K562 (cell line): ENCODE data around the gene TRAPPC4. TPM values are rescaled to one million over a fixed set of nuclear protein-coding genes. Genes with fewer than 3 reads are reported as not detected.
A peak's percentile ranks its signal among the peaks of the same experiment; 100 is the strongest.

Source experiments
- ATAC-seq: fragments of 200-7000 bp; cut with Tn5 transposase; 3 replicates; pipeline ENCODE4 v1.9.1; 2020; ENCODE audit warnings: moderate library complexity
- BruUV-seq: library from RNA; stranded (reverse); fragments of 400-500 nt; replicated peaks from 2 replicates; lab custom pipeline; 2021; lab: Mats Ljungman, UMichigan
- CTCF ChIA-PET: fragments of 300-600 bp; formaldehyde crosslinking; extraction: SDS; loops from one replicate; lab custom pipeline; 2021; ENCODE audit warnings: low intra/inter-chr PET ratio; lab: Yijun Ruan, JAX
- POLR2A ChIA-PET: fragments of 300-600, 350-650 bp; sonication (Branson Sonifier 250); formaldehyde crosslinking; extraction: SDS; loops from one replicate; lab custom pipeline; 2021; ENCODE audit warnings: antibody characterized with exemption, inconsistent platforms; lab: Yijun Ruan, JAX
- DNase-seq, 4 experiments: peaks; one replicate each; pipeline versions ENCODE4 v3.0.0 to v3.0.0-alpha.2; 2011 to 2018; ENCODE audit warnings: low spot score in 3 of 4, mixed read lengths in 3 of 4; ENCODE audit errors: extremely low read depth in 1 of 4
- FAIRE-seq: peaks from 2 replicates; lab custom pipeline; 2011; peaks lifted over from hg19 to GRCh38; lab: Jason Lieb, UNC
- H2AFZ ChIP-seq: 2 replicates; pipeline ENCODE4 v1.6.0; 2011; ENCODE audit warnings: low read depth, low read length, control low read depth, inconsistent platforms
- H3K27ac ChIP-seq: fragments of 200-600 bp; 3 replicates; pipeline ENCODE4 v1.8.0; 2011; ENCODE audit warnings: low read depth, mild to moderate bottlenecking, control low read depth, inconsistent platforms, low read length, moderate library complexity, mixed read lengths; ENCODE audit errors: extremely low read depth
- H3K27me3 ChIP-seq, 2 experiments: fragments of 300-600 bp in 1 of 2; 2 replicates in 1 of 2; 3 replicates in 1 of 2; pipeline versions ENCODE4 v1.6.0 to v1.8.0; 2011; ENCODE audit warnings: inconsistent platforms in 2 of 2, low read length in 2 of 2, mild to moderate bottlenecking in 1 of 2, mixed read lengths in 1 of 2, moderate library complexity in 1 of 2; ENCODE audit not compliant: control insufficient read depth in 2 of 2, insufficient read depth in 2 of 2
- H3K36me3 ChIP-seq: fragments of 300-600 bp; 3 replicates; pipeline ENCODE4 v1.8.0; 2011; ENCODE audit warnings: mild to moderate bottlenecking, low read length, inconsistent platforms; ENCODE audit not compliant: control insufficient read depth, insufficient read depth
- H3K4me1 ChIP-seq, 2 experiments: fragments of 200-600 bp in 1 of 2; replicated peaks in 1 of 2; 2 replicates in 1 of 2; 3 replicates in 1 of 2; pipeline versions ENCODE4 v1.5.1 to v1.8.0; 2011; ENCODE audit warnings: inconsistent platforms in 2 of 2, low read length in 2 of 2, mild to moderate bottlenecking in 1 of 2, mixed read lengths in 1 of 2, moderate library complexity in 1 of 2; ENCODE audit not compliant: control insufficient read depth in 2 of 2, insufficient read depth in 2 of 2
- H3K4me2 ChIP-seq: 2 replicates; pipeline ENCODE4 v1.6.1; 2011; ENCODE audit warnings: low read length, control low read depth, inconsistent platforms, mixed read lengths; ENCODE audit not compliant: insufficient read depth
- H3K4me3 ChIP-seq: fragments of 200-600 bp; sonication (generic), shearing (Covaris generic); 2 replicates; pipeline ENCODE4 v1.5.1; 2016; ENCODE audit warnings: control low read depth, inconsistent platforms
- H3K79me2 ChIP-seq: fragments of 200-600 bp; 3 replicates; pipeline ENCODE4 v1.8.0; 2011; ENCODE audit warnings: low read length, inconsistent platforms; ENCODE audit not compliant: control insufficient read depth, insufficient read depth
- H3K9ac ChIP-seq, 2 experiments: 2 replicates each; pipeline versions ENCODE4 v1.6.0 to v1.6.1; 2011; ENCODE audit warnings: low read depth in 2 of 2, low read length in 2 of 2, control low read depth in 1 of 2, inconsistent platforms in 1 of 2, mild to moderate bottlenecking in 1 of 2, mixed read lengths in 1 of 2; ENCODE audit not compliant: insufficient read depth in 1 of 2
- H3K9me1 ChIP-seq: one replicate; pipeline ENCODE4 v1.6.0; 2011; ENCODE audit warnings: inconsistent platforms, mild to moderate bottlenecking, low read length, moderate library complexity; ENCODE audit not compliant: control insufficient read depth, insufficient read depth
- H3K9me3 ChIP-seq: replicated peaks from 2 replicates; pipeline ENCODE4 v1.5.1; 2011; ENCODE audit warnings: low read depth, low read length, inconsistent platforms; ENCODE audit not compliant: control insufficient read depth, insufficient read depth
- H4K20me1 ChIP-seq: replicated peaks from 2 replicates; pipeline ENCODE4 v1.6.1; 2011; ENCODE audit warnings: low read length, inconsistent platforms, mixed read lengths; ENCODE audit not compliant: control insufficient read depth, insufficient read depth
- BRCA1 ChIP-seq, 2 experiments: fragments of 450-650 bp in 1 of 2; sonication (generic) in 1 of 2; formaldehyde crosslinking in 1 of 2; IDR thresholded peaks; 2 replicates each; pipeline versions ENCODE4 v1.5.0 to v1.6.1; 2017 to 2020; ENCODE audit warnings: mild to moderate bottlenecking in 1 of 2, missing genetic modification reagents in 1 of 2
- GABPB2 ChIP-seq: fragments of 250-450 bp; sonication (Bioruptor Pico); conservative IDR thresholded peaks from 2 replicates; pipeline ENCODE4 v1.5.1; 2021; ENCODE audit warnings: mild to moderate bottlenecking
- HDAC6 ChIP-seq: IDR thresholded peaks from 2 replicates; pipeline ENCODE4 v1.6.1; 2012; ENCODE audit warnings: low read depth, mild to moderate bottlenecking, control low read depth, inconsistent platforms, low read length, moderate library complexity
- HNRNPL ChIP-seq: fragments of 200-400 bp; formaldehyde crosslinking; IDR thresholded peaks from 2 replicates; pipeline ENCODE4 v1.6.1; 2017; ENCODE audit warnings: low read depth, mild to moderate bottlenecking, low read length
- JUND ChIP-seq, 2 experiments: IDR thresholded peaks; 2 replicates in 1 of 2; 3 replicates in 1 of 2; pipeline ENCODE4 v1.6.1; 2011; ENCODE audit warnings: borderline replicate concordance in 2 of 2, low read depth in 2 of 2, low read length in 2 of 2, improper control_type of control experiment in 1 of 2, missing biosample characterization in 1 of 2, missing genetic modification characterization in 1 of 2, missing genetic modification reagents in 1 of 2
- PML ChIP-seq: IDR thresholded peaks from 2 replicates; pipeline ENCODE4 v1.6.1; 2012; ENCODE audit warnings: low read length, inconsistent platforms
- SAFB2 ChIP-seq: fragments of 200-400 bp; formaldehyde crosslinking; IDR thresholded peaks from 2 replicates; pipeline ENCODE4 v1.6.1; 2018; ENCODE audit warnings: borderline replicate concordance, low read length, low read depth, moderate library complexity; ENCODE audit not compliant: severe bottlenecking
- SRSF3 ChIP-seq: fragments of 200-400 bp; formaldehyde crosslinking; IDR thresholded peaks from 2 replicates; pipeline ENCODE4 v1.6.1; 2016; ENCODE audit warnings: mild to moderate bottlenecking, low read length, moderate library complexity; ENCODE audit not compliant: insufficient read depth
- ZNF24 ChIP-seq: fragments of 450-650 bp; IDR thresholded peaks from 2 replicates; pipeline ENCODE4 v1.6.1; 2016
- ZNF699 ChIP-seq: fragments of 250-450 bp; sonication (Bioruptor Pico); IDR thresholded peaks from 2 replicates; pipeline ENCODE4 v1.8.0; 2021; ENCODE audit warnings: mild to moderate bottlenecking, moderate library complexity; ENCODE audit not compliant: insufficient replicate concordance
- ZNF785 ChIP-seq: fragments of 250-450 bp; sonication (Bioruptor Pico); IDR thresholded peaks from 2 replicates; pipeline ENCODE4 v1.4.0; 2020; ENCODE audit warnings: mild to moderate bottlenecking
- WGBS: fragments of 100-300 bp; shearing (Covaris generic); methylation state at CpG from one replicate; pipeline ENCODE4 v1.1.6; 2016; ENCODE audit warnings: low coverage, mixed read lengths; ENCODE audit not compliant: insufficient coverage; ENCODE audit errors: missing lambda C conversion rate; 5-methylcytosine and 5-hydroxymethylcytosine counted together
- in situ Hi-C: fragments of 300-500 bp; cut with MboI; formaldehyde crosslinking; loops from 4 replicates; pipeline ENCODE4 v1.15.0; 2018; ENCODE audit warnings: inconsistent platforms, mixed read lengths
- intact Hi-C: fragments of 100-400 bp; cut with micrococcal nuclease; formaldehyde crosslinking; loops from 2 replicates; pipeline ENCODE4 v1.14.2; 2022
- polyA plus RNA-seq, 8 experiments: library from polyadenylated mRNA; depleted of rRNA in 4 of 8; stranded (reverse) in 5 of 8; unstranded in 3 of 8; fragments of >200 nt; fragmentation: Nextera tagmentation in 2 of 8; fragmentation: Illumina TruSeq in 1 of 8; extraction: Ambion mirVana in 2 of 8; extraction: Trizol in 1 of 8; gene quantifications; 2 replicates each; pipeline versions ENCODE4 v1.2.1 to v1.2.3, GENCODE V29; 2011 to 2014; ENCODE audit warnings: inconsistent platforms in 1 of 8, missing spikeins in 1 of 8
- total RNA-seq, 7 experiments: library from RNA; depleted of rRNA in 6 of 7; stranded (reverse); fragments of >200 nt in 6 of 7; fragmentation: Illumina TruSeq in 2 of 7; extraction: Trizol in 2 of 7; gene quantifications; 2 replicates each; pipeline versions ENCODE4 v1.2.1 to v1.2.3, GENCODE V29; 2011 to 2021; ENCODE audit warnings: low replicate concordance in 1 of 7

TRAPPC4 gene
- total and polyA plus RNA-seq, 9 of the 15 experiments (the other 6 are each of a cell fraction or from before 2014, with no cell fraction given): 121 to 524 (median 142) TPM

DNA sequence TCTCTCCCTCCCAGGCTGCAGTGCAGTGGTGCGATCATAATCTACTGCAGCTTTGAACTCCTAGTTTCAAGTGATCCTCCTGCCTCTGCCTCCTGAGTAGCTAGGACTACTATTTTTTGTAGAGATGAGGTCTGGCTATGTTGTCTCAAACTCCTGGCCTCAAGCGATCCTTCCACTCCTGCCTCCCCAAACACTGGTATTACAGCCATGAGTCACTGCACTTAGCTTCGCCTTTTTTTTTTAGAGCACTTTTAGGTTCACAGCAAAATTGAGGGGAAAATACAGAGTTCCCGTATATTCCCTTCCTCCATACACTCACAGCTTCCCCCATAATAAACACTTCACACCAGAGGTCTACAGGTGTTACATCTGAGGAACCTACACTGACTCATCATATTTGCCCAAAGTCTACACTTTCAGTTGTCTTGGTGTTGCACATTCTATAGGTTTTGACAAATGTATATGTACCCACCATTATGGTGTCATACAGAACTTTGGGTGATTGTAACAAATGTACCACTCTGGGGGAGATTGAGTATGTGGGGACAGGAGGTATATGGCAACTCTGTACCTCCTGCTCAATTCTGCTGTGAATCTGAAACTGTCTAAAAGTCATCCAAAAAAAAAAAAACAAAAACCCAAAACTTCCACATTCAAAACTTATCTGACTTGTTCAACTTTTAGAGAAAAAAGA is 23.4 kb downstream of the TRAPPC4 start (continued):
- TF ChIP-seq SAFB2 (no peak), ZNF699 (CRISPR knock-in tag) (no peak), BRCA1 (IDR thresholded peaks at IDR 0.05) (no peak), BRCA1 (CRISPR knock-in tag; IDR thresholded peaks at IDR 0.05) (no peak), JUND (IDR thresholded peaks at IDR 0.05; ENCODE audit: borderline replicate concordance, low read depth, low read length) (0 out of 2 replicates have a peak, but pooled peaks have one; percentile 16), JUND (tag; IDR thresholded peaks at IDR 0.05; ENCODE audit: borderline replicate concordance, low read depth, low read length) (no peak), SRSF3 (no peak), PML (no peak), HNRNPL (no peak), ZNF24 (no peak)

DNA sequence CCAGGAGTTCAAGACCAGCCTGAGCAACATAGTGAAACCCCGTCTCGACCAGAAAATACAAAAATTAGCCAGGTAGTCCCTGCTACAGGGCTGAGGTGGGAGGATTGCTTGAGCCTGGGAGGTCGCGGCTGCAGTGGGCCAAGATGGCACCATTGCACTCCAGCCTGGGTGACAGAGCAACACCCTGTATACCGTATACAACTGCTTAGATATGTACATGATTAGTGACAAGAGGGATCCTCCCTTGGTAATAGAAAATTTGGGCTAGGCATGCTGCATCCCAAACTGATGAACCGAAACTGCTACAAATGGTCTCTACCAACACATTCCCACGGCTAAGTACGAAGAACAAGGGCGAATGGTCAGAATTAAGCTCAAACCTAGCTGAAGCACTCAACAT is 24.4 kb downstream of the TRAPPC4 start:
- in situ Hi-C loops (no loop called here), intact Hi-C loops (no loop called here)
- no peak for TF ChIP-seq ZNF785 (CRISPR knock-in tag)
- TF ChIP-seq GABPB2: no peak
- no peak for TF ChIP-seq HDAC6
- DNase-seq (peak in 1 of 4 experiments; percentile 3), FAIRE-seq (no peak), ATAC-seq (no peak; the same call in 2 of the 3 replicates)
- Histone ChIP-seq H3K36me3 (peaks cover 37% of the 10 kb centered on the region), H3K9me3 (no peaks in the 10 kb centered on the region), H3K27ac (no peak overlapping the region), H3K9ac (0 out of 4 replicates have a peak overlapping the region, but pooled peaks of 1 of the 2 experiments have one; percentile 42), H3K9me1 (no peaks in the 10 kb centered on the region), H3K4me3 (no peak overlapping the region), H3K4me2 (no peak overlapping the region), H3K79me2 (no peaks in the 10 kb centered on the region), H3K4me1 (peaks cover 6% of the 10 kb centered on the region in 2 experiments; a peak in 3 of 5 replicates), H4K20me1 (no peaks in the 10 kb centered on the region), H2AFZ (no peak overlapping the region), H3K27me3 (no peaks in the 10 kb centered on the region)
- BruUV-seq: no TSS peak
- POLR2A ChIA-PET: interaction anchor here (0.6 to 9.3 kb wide), 8 partner anchors 10 to 78 kb away, joined by 3 to 132 read pairs (median 4); partner anchors contain the start of genes HINFP, HMBS and HYOU1
- CTCF ChIA-PET: no interaction called here
- 78% methylated on average over 9 of the region's 9 CpGs for WGBS
